HG02938 (cell line): ENCODE data around the gene POMT2.

Experiments used
- ATAC-seq: cut with Tn5 transposase; IDR thresholded peaks from one replicate; pipeline ENCODE4 v1.9.1; 2021; ENCODE audit warnings: mild to moderate bottlenecking, moderate library complexity; ENCODE audit not compliant: unreplicated experiment

The POMT2 gene

DNA sequence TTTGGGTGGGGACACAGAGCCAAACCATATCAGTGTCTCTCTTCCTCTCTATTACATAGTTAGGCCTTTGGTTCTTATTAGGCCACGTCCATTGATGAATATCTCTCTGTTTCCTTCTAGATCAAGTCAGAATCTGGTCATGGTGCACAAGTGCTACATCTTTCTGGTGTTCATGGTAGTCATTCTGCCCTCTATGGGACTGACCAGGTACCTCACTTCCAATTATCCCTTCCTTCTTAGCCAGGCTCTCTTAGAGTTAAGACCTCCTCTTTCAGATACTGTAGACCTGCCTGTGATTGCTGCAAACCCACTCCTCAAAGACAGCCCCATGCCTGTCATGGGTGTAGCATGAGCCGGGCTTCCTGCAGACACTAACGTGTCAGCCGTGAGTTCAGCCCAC, 74.9 kb downstream of the POMT2 start:
- ATAC-seq, result no peak

DNA sequence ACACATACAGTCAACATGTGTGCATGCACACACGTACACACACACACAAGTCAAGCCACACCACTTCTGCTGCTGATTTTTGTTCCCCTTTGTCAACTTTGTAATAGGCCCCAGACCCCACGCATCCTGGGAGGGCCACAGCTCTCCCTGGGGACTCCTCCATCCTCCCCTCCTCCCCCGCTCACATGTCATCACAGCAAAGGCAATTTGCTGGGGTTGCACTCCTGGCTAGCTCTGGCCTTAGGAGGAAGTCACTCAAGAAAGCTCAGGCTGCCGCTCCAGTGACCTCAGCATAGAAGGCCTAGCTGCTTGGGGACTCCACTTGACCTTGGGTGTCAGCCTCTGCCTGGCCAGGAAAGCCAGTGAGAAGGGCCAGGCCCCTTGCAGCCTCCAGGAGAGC, 76.8 kb downstream of the POMT2 start:
- ATAC-seq, result no peak

DNA sequence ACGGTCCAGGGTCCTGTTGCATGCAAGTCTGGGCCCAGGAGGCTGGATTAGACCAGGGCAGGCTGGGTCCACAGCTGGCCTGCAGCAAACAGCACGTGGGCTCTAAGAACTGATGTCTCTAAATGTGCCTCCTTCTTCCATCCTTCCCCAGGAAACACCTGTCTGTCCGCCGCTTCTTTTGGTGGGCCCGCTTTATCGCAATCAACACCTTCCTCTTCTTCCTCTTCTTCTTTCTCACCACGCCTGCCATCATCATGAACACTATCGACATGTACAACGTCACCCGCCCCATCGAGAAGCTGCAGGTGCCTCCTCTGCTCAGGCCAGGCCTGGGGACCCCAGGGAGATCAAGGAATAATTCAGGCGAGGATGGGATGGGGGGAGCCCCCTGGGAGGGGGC, 77.9 kb downstream of the POMT2 start:
- ATAC-seq, result no peak

GRCh38 chr14:77241955-77242354, 78.7 kb downstream of the POMT2 start:
- ATAC-seq, result no peak

- ATAC-seq, result no peak
These were observed 80.3 kb downstream of the POMT2 start for GRCh38 chr14:77240336-77240915.

GRCh38 chr14:77239412-77239811, 81.3 kb downstream of the POMT2 start:
- no peak for ATAC-seq

GRCh38 chr14:77238996-77239395, 81.7 kb downstream of the POMT2 start:
- ATAC-seq, result no peak

DNA sequence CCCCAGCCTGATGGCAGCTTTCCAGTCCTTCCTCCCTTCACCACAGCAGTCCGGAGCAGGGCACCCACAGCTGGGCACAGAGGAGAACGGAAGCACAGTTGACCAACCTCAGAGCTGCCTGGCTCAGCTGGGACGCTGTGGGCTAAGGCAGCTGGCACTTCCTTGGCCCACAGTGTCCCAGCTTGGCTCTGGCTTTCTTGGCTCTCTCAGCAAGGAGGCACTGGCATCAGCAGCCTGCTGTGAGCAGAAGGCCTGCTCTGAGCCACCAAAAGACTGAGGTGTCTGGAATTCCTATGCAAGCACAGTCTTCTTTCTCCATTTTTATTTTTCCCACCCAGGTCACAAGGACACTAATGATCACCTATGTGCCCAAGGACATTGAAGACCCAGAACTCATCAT, 82.3 kb downstream of the POMT2 start:
- ATAC-seq, result no peak

- no peak for ATAC-seq
These were observed 83.9 kb downstream of the POMT2 start for GRCh38 chr14:77236814-77237213.

DNA sequence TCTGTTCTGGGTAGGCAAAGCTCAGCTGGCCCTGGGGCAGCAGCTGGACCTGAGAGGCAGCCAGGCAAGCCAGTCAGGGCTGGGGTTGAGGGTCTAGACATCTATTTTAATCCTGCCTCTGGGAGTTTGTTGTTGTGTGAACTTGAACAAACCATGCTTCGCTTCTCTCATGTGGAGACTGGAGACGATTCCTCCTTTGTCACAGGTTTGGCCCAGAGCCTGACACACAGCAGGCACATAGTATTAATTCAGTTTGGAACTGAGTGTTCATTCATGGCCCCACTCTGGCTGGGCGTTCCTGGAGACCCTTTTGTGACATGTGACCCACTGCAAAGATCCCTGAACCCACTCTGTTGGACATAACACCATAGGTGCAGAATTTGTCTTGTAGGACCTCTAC, 89.0 kb downstream of the POMT2 start:
- no peak for ATAC-seq

DNA sequence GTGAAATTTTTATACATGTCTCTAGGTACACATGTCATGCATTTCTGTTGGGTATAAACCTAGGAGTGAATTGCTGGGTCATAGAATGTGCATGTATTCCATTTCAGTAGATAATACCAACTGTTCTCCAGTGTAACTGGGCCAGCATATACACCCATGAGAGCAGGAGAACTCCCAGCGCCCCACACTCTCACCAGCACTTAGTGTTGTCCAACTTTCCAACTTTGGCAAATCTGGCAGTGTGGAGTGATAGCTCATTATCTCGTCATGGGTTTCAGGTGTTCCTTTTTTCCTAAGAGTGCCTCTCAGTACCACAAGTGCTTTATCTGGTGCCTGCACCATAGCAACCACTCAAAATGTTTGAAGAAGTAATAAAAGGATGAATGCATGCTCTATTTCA, 89.8 kb downstream of the POMT2 start:
- ATAC-seq, result no peak

DNA sequence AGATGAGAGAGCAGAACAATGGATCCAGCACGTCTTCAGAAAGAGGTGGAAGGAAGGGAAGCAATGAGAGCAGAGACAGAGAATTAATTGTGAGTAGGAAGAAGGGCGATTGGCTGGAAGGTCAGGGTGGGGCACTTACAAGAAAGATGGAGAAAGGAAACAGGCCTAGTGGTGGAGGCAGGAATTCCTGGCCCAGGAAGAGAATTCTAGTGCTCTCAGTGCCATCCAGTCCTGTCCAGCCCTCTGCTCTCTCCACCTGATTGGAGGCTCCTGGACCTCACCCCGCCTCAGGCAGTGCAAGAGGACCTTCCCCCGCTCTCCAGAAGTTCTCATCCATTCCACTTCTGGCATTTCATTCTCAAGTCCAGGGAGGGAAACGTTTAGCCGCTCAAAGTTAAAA, 92.6 kb downstream of the POMT2 start:
- ATAC-seq, result no peak

- no peak for ATAC-seq
These were observed 94.7 kb downstream of the POMT2 start for GRCh38 chr14:77225892-77226557.

- ATAC-seq, result no peak
These were observed 95.4 kb downstream of the POMT2 start for GRCh38 chr14:77225254-77225653.
